Gastroesophageal sphincter (tissue), 4 donors: ENCODE measurements around the gene RNASE2. TPM values are rescaled to one million over a fixed set of nuclear protein-coding genes. Genes with fewer than 3 reads are reported as not detected.

Experiments used
- ATAC-seq: fragments of 150-250 bp; one replicate; pipeline ENCODE4 v1.9.1; 2016; ENCODE audit warnings: mild to moderate bottlenecking, moderate library complexity
- H3K27ac ChIP-seq, 4 donors: fragments of 200-600 bp; sonication (generic) in 3 of 4; 1 replicate in 3 of 4; 2 replicates in 1 of 4; pipeline ENCODE4 v1.5.1; 2016 to 2019
- H3K27me3 ChIP-seq: fragments of 200-600 bp; sonication (generic); one replicate; pipeline ENCODE4 v1.5.1; 2019
- H3K36me3 ChIP-seq, 2 donors: fragments of 200-600 bp; sonication (generic); one replicate each; pipeline ENCODE4 v1.5.1; 2019; ENCODE audit warnings: control low read depth in 1 of 2
- H3K4me1 ChIP-seq, 3 donors: fragments of 200-600 bp; sonication (generic); 1 replicate in 2 of 3; 2 replicates in 1 of 3; pipeline ENCODE4 v1.5.1; 2016 to 2019; ENCODE audit warnings: control low read depth in 2 of 3
- H3K4me3 ChIP-seq, 2 donors: fragments of 200-600 bp; sonication (generic); one replicate each; pipeline ENCODE4 v1.5.1; 2019; ENCODE audit warnings: mild to moderate bottlenecking in 1 of 2, moderate library complexity in 1 of 2
- H3K9me3 ChIP-seq, 3 donors: fragments of 200-600 bp; sonication (generic); one replicate each; pipeline ENCODE4 v1.5.1; 2017 to 2019; ENCODE audit warnings: control low read depth in 2 of 3
- CTCF ChIP-seq, 4 experiments: fragments of 200-600 bp in 2 of 4; fragments of 450-650 bp in 2 of 4; sonication (generic) in 1 of 4; IDR thresholded peaks; one replicate each; pipeline ENCODE4 v1.5.1; 2017 to 2019; ENCODE audit warnings: antibody characterized with exemption in 4 of 4, mild to moderate bottlenecking in 2 of 4, moderate library complexity in 2 of 4
- EP300 ChIP-seq: sonication (generic); formaldehyde crosslinking; IDR thresholded peaks from one replicate; pipeline ENCODE4 v1.6.1; 2017; ENCODE audit warnings: antibody characterized with exemption, mild to moderate bottlenecking
- POLR2A ChIP-seq, 2 donors: fragments of 450-650 bp; IDR thresholded peaks; one replicate each; pipeline ENCODE4 v1.6.1; 2017; ENCODE audit warnings: antibody characterized with exemption in 2 of 2, mild to moderate bottlenecking in 2 of 2, moderate library complexity in 1 of 2
- POLR2AphosphoS5 ChIP-seq: sonication (generic); formaldehyde crosslinking; IDR thresholded peaks from one replicate; pipeline ENCODE4 v1.6.1; 2017; ENCODE audit warnings: antibody characterized with exemption
- WGBS, 2 donors: methylation state at CpG; one replicate each; pipeline ENCODE4 v1.1.5; 2018; ENCODE audit warnings: low coverage in 1 of 2; 5-methylcytosine and 5-hydroxymethylcytosine counted together
- total RNA-seq, 4 donors: library from RNA; depleted of rRNA; stranded (reverse); fragments of >200 nt; gene quantifications; one replicate each; pipeline ENCODE4 v1.1.0, GENCODE V29; 2016

RNASE2 gene
- total RNA-seq, 4 donors from 2014 or later: 0.93 to 7.2 (median 1.8) TPM; not detected in 1

DNA sequence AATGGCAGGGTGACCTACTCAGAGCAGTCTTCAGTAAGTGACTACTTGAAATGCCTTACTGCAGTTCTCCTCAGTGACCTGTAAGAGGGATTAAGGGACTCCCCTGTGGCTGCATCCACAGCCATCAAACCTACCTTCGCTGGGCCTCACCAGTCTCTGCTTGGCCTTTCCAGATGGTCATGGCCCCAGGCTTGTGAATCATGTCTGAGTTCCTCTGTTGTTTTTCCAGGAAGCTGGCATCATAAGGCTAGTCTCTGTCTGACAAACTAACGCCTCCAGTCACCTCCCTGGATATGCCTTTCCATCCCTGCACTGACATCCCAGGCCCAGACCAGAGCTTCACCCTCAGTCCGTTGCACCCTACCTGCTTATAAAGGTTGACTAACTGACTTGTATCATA, 14.0 kb downstream of the RNASE2 start:
- ATAC-seq: no peak
- WGBS, 2 donors: 86 to 93% methylated on average over 2 of the region's 3 CpGs
- TF ChIP-seq CTCF (IDR thresholded peaks at IDR 0.05): no peak
- TF ChIP-seq POLR2AphosphoS5: no peak
- TF ChIP-seq POLR2A (IDR thresholded peaks at IDR 0.05): no peak
- TF ChIP-seq EP300: no peak
- H3K4me1 ChIP-seq: peaks cover 0 to 14% (median 0%) of the 10 kb centered on the region in 3 donors
- no peaks in the 10 kb centered on the region for H3K36me3 ChIP-seq
- H3K4me3 ChIP-seq: no peak overlapping the region
- no peaks in the 10 kb centered on the region for H3K9me3 ChIP-seq
- H3K27me3 ChIP-seq: peaks cover 12% of the 10 kb centered on the region
- no peak overlapping the region for H3K27ac ChIP-seq

DNA sequence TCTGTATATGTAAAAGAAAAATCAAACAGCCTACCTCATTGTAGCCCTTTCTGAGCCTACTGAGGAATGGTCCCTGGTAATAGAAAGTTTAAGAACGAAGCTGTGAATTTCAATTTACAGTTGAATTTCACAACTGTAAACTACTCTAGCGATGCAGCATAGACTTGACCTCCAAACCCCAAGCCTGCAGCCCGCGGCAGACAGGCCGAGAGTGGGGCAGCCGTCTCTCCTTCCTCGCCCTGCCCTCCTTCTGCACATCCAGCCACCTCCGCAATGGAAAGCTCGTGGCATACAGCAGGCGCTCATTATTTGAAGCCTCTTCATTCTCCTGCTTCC, 15.3 kb downstream of the RNASE2 start:
- no peak for TF ChIP-seq POLR2A (IDR thresholded peaks at IDR 0.05)
- TF ChIP-seq POLR2AphosphoS5: no peak
- peaks cover 5% of the 10 kb centered on the region for H3K27me3 ChIP-seq
- peaks cover 0 to 14% (median 0%) of the 10 kb centered on the region in 3 donors for H3K4me1 ChIP-seq
- H3K27ac ChIP-seq: peak overlapping the region in 3 of 4 donors; percentile 75 to 86 (median 78)
- H3K9me3 ChIP-seq: no peaks in the 10 kb centered on the region
- WGBS, 2 donors: 7 to 12% methylated on average over 9 to 10 of the region's 10 CpGs
- ATAC-seq: no peak
- peak overlapping the region; percentile 43 to 64 for H3K4me3 ChIP-seq
- no peaks in the 10 kb centered on the region for H3K36me3 ChIP-seq

GRCh38 chr14:20970983-20971704, 15.9 kb downstream of the RNASE2 start:
- H3K4me1 ChIP-seq: peaks cover 0 to 14% (median 0%) of the 10 kb centered on the region in 3 donors
- 0% methylated on average over 2 to 12 of the region's 47 CpGs for WGBS, 2 donors

GRCh38 chr14:20971705-20972021, 16.4 kb downstream of the RNASE2 start:
- Histone ChIP-seq H3K27me3 (no peaks in the 10 kb centered on the region), H3K4me3 (peak overlapping the region in 1 of 2 donors; percentile 64), H3K9me3 (no peaks in the 10 kb centered on the region), H3K4me1 (peaks cover 0 to 14% (median 0%) of the 10 kb centered on the region in 3 donors), H3K27ac (peak overlapping the region in 3 of 4 donors; percentile 75 to 86 (median 78)), H3K36me3 (no peaks in the 10 kb centered on the region)
- peak; percentile 35 for ATAC-seq
- TF ChIP-seq POLR2A (IDR thresholded peaks at IDR 0.05): no peak
- no peak for TF ChIP-seq EP300
- no peak for TF ChIP-seq POLR2AphosphoS5
- no peak for TF ChIP-seq CTCF (IDR thresholded peaks at IDR 0.05)
- WGBS, 2 donors: 0 to 17% methylated on average over 2 to 6 of the region's 8 CpGs

More at GRCh38 chr14:20970983-20971704, 15.9 kb downstream of the RNASE2 start:
- ATAC-seq: peak; percentile 96
- Histone ChIP-seq H3K27me3 (peaks cover 3% of the 10 kb centered on the region), H3K4me3 (peak overlapping the region; percentile 43 to 64), H3K36me3 (no peaks in the 10 kb centered on the region), H3K27ac (peak overlapping the region in 3 of 4 donors; percentile 75 to 86 (median 78)), H3K9me3 (no peaks in the 10 kb centered on the region)
- peak; percentile 77 to 95 (median 88) for TF ChIP-seq CTCF (IDR thresholded peaks at IDR 0.05)
- TF ChIP-seq EP300: no peak

DNA sequence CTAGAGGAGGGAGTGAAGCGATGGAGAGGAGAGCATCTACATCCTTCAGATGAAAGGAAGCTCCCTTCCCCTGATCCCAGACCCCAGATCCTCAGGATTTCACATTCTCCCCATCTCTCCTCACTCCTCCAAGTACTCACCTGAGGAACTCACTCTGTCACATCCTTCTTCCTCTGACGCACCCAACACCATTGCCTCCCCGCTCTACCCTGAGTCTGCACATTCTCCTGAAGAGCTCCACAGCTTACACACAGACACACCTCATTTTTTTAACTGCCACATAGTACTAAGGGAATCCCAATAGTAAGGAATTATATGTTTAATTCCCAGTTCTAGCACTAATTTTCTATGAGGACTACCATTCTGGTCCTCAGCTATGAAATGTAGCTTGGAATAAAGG, 18.2 kb downstream of the RNASE2 start:
- ATAC-seq: no peak
- Histone ChIP-seq H3K27ac (no peak overlapping the region), H3K27me3 (no peaks in the 10 kb centered on the region), H3K4me1 (peaks cover 0 to 14% (median 0%) of the 10 kb centered on the region in 3 donors), H3K9me3 (no peaks in the 10 kb centered on the region), H3K36me3 (no peaks in the 10 kb centered on the region), H3K4me3 (no peak overlapping the region)
- TF ChIP-seq CTCF (IDR thresholded peaks at IDR 0.05) (no peak), POLR2AphosphoS5 (no peak), POLR2A (IDR thresholded peaks at IDR 0.05) (no peak), EP300 (no peak)
- WGBS, 2 donors: 80 to 93% methylated on average over 2 to 3 of the region's 3 CpGs
